HepG2 (cell line): ENCODE results near the gene BRPF1. TPM values are rescaled to one million over a fixed set of nuclear protein-coding genes. Genes with fewer than 3 reads are reported as not detected.

Source experiments
- ARID5B ChIP-seq: IDR thresholded peaks from 2 replicates; pipeline ENCODE4 v1.4.0; 2020; ENCODE audit warnings: mild to moderate bottlenecking, missing genetic modification reagents
- CENPT ChIP-seq: sonication (generic); formaldehyde crosslinking; IDR thresholded peaks from 2 replicates; pipeline ENCODE4 v1.8.0; 2022; ENCODE audit warnings: low read depth, mild to moderate bottlenecking, moderate library complexity, missing genetic modification reagents
- CHD4 ChIP-seq: fragments of 200-600 bp; sonication (generic); IDR thresholded peaks from 2 replicates; pipeline ENCODE4 v1.7.0; 2017; ENCODE audit warnings: mild to moderate bottlenecking, low read length, borderline replicate concordance
- EZH2 ChIP-seq: conservative IDR thresholded peaks from 2 replicates; pipeline ENCODE4 v1.6.1; 2012; ENCODE audit warnings: mild to moderate bottlenecking, low read depth, low read length, moderate library complexity
- GTF2F1 ChIP-seq: fragments of 150-350 bp; IDR thresholded peaks from 2 replicates; pipeline ENCODE4 v1.6.1; 2014; ENCODE audit warnings: low read length
- HDAC1 ChIP-seq: sonication (generic); formaldehyde crosslinking; IDR thresholded peaks from 2 replicates; pipeline ENCODE4 v1.5.1; 2020; ENCODE audit warnings: mild to moderate bottlenecking, missing genetic modification reagents
- HNF4A ChIP-seq: sonication (generic); formaldehyde crosslinking; IDR thresholded peaks from 2 replicates; pipeline ENCODE4 v1.4.0; 2020; ENCODE audit warnings: missing genetic modification reagents
- HOXA3 ChIP-seq: sonication (generic); formaldehyde crosslinking; IDR thresholded peaks from 2 replicates; pipeline ENCODE4 v1.5.0; 2020; ENCODE audit warnings: missing genetic modification reagents
- KAT7 ChIP-seq: IDR thresholded peaks from 2 replicates; pipeline ENCODE4 v1.6.1; 2018; ENCODE audit warnings: borderline replicate concordance, missing compliant biosample characterization
- KDM6A ChIP-seq: IDR thresholded peaks from 2 replicates; pipeline ENCODE4 v1.6.1; 2016; ENCODE audit warnings: low read depth
- KLF11 ChIP-seq: IDR thresholded peaks from 2 replicates; pipeline ENCODE4 v1.6.1; 2016; ENCODE audit warnings: missing compliant biosample characterization
- NR2F6 ChIP-seq, 2 experiments: IDR thresholded peaks; 2 replicates each; pipeline ENCODE4 v1.6.1; 2016; ENCODE audit warnings: antibody characterized with exemption in 1 of 2, mild to moderate bottlenecking in 1 of 2
- NR3C1 ChIP-seq: sonication (generic); formaldehyde crosslinking; IDR thresholded peaks from 2 replicates; pipeline ENCODE4 v1.4.0; 2020; ENCODE audit warnings: missing genetic modification reagents
- PAXIP1 ChIP-seq: sonication (generic); formaldehyde crosslinking; conservative IDR thresholded peaks from 2 replicates; pipeline ENCODE4 v1.4.0; 2020; ENCODE audit warnings: mild to moderate bottlenecking, missing genetic modification reagents, moderate library complexity
- PCBP1 ChIP-seq: fragments of 200-400 bp; formaldehyde crosslinking; IDR thresholded peaks from 2 replicates; pipeline ENCODE4 v1.6.1; 2017; ENCODE audit warnings: mild to moderate bottlenecking, low read depth, low read length, borderline replicate concordance
- REXO4 ChIP-seq: sonication (generic); formaldehyde crosslinking; IDR thresholded peaks from 2 replicates; pipeline ENCODE4 v1.8.0; 2022; ENCODE audit warnings: missing genetic modification reagents, mild to moderate bottlenecking, borderline replicate concordance
- SALL1 ChIP-seq: sonication (generic); formaldehyde crosslinking; IDR thresholded peaks from 2 replicates; pipeline ENCODE4 v1.8.0; 2022; ENCODE audit warnings: mild to moderate bottlenecking, missing genetic modification reagents
- SP4 ChIP-seq: sonication (generic); formaldehyde crosslinking; IDR thresholded peaks from 2 replicates; pipeline ENCODE4 v1.8.1; 2023; ENCODE audit warnings: mild to moderate bottlenecking, missing genetic modification reagents
- ZBTB7A ChIP-seq: sonication (generic); formaldehyde crosslinking; IDR thresholded peaks from 2 replicates; pipeline ENCODE4 v1.8.0; 2022; ENCODE audit warnings: mild to moderate bottlenecking, missing genetic modification reagents
- ZMYM2 ChIP-seq: sonication (generic); formaldehyde crosslinking; IDR thresholded peaks from 2 replicates; pipeline ENCODE4 v1.8.0; 2022; ENCODE audit warnings: mild to moderate bottlenecking, missing genetic modification reagents
- ZNF160 ChIP-seq: sonication (generic); formaldehyde crosslinking; IDR thresholded peaks from 2 replicates; pipeline ENCODE4 v1.8.0; 2022; ENCODE audit warnings: mild to moderate bottlenecking, inconsistent platforms, missing genetic modification reagents
- ZNF224 ChIP-seq: sonication (generic); formaldehyde crosslinking; IDR thresholded peaks from 2 replicates; pipeline ENCODE4 v1.5.0; 2020; ENCODE audit warnings: mild to moderate bottlenecking, missing genetic modification reagents
- ZNF564 ChIP-seq: sonication (generic); formaldehyde crosslinking; IDR thresholded peaks from 2 replicates; pipeline ENCODE4 v1.8.1; 2023; ENCODE audit warnings: mild to moderate bottlenecking, missing genetic modification reagents
- ZNF629 ChIP-seq: sonication (generic); formaldehyde crosslinking; conservative IDR thresholded peaks from 2 replicates; pipeline ENCODE4 v1.5.0; 2020; ENCODE audit warnings: missing genetic modification reagents
- ZNF652 ChIP-seq: IDR thresholded peaks from 2 replicates; pipeline ENCODE4 v1.6.1; 2016; ENCODE audit warnings: low read depth, borderline replicate concordance
- ZNF788 ChIP-seq: sonication (generic); formaldehyde crosslinking; IDR thresholded peaks from 2 replicates; pipeline ENCODE4 v1.5.0; 2020; ENCODE audit warnings: mild to moderate bottlenecking, missing genetic modification reagents, borderline replicate concordance
- polyA plus RNA-seq, 8 experiments: library from polyadenylated mRNA; depleted of rRNA in 3 of 8; stranded (reverse) in 7 of 8; unstranded in 1 of 8; fragments of >200 nt; fragmentation: Illumina TruSeq in 4 of 8; extraction: Trizol in 4 of 8; gene quantifications; 2 replicates each; pipeline versions ENCODE4 v1.2.1 to v1.2.3, GENCODE V29; 2011 to 2016; ENCODE audit warnings: low read depth in 4 of 8, missing spikeins in 1 of 8, mixed read lengths in 1 of 8; ENCODE audit not compliant: insufficient read depth in 1 of 8
- total RNA-seq, 5 experiments: library from RNA; depleted of rRNA; stranded (reverse); fragments of >200 nt; fragmentation: Illumina TruSeq; extraction: Trizol; gene quantifications; 2 replicates each; pipeline ENCODE4 v1.2.3, GENCODE V29; 2016; ENCODE audit warnings: low read depth in 1 of 5

The BRPF1 gene
- total and polyA plus RNA-seq, 2 of the 13 experiments (the other 11 are each of a cell fraction or from before 2014, with no cell fraction given), result 7.3 to 10.0 TPM

- TF ChIP-seq HNF4A (CRISPR knock-in tag), result peak; percentile 80
- 0 out of 2 replicates have a peak, but pooled peaks have one; percentile 8 for TF ChIP-seq ZNF788 (CRISPR knock-in tag)
- TF ChIP-seq REXO4, result no peak
- no peak for TF ChIP-seq CENPT
- TF ChIP-seq NR3C1, result no peak
- TF ChIP-seq HDAC1 (CRISPR knock-in tag), result peak; percentile 27; the same call in 1 of the 2 replicates
- peak; percentile 55 for TF ChIP-seq ARID5B (CRISPR knock-in tag)
- TF ChIP-seq PCBP1, result 0 out of 2 replicates have a peak, but pooled peaks have one; percentile 41
- no peak for TF ChIP-seq ZNF652 (CRISPR knock-in tag)
- peak; percentile 40; the same call in 1 of the 2 replicates for TF ChIP-seq HOXA3
- 0 out of 2 replicates have a peak, but pooled peaks have one; percentile 30 for TF ChIP-seq ZNF160 (CRISPR knock-in tag)
- 0 out of 2 replicates have a peak, but pooled peaks have one; percentile 12 for TF ChIP-seq ZNF564
- no peak for TF ChIP-seq KDM6A (CRISPR knock-in tag)
- peak; percentile 81 for TF ChIP-seq ZMYM2
- TF ChIP-seq ZNF629 (CRISPR knock-in tag), result peak; percentile 96
- TF ChIP-seq PAXIP1 (CRISPR knock-in tag), result peak; percentile 85
- TF ChIP-seq GTF2F1, result 0 out of 2 replicates have a peak, but pooled peaks have one; percentile 62
- TF ChIP-seq SP4 (CRISPR knock-in tag), result no peak
- 0 out of 2 replicates have a peak, but pooled peaks have one; percentile 41 for TF ChIP-seq NR2F6 (IDR thresholded peaks at IDR 0.05)
- peak; percentile 29 for TF ChIP-seq NR2F6 (CRISPR knock-in tag; IDR thresholded peaks at IDR 0.05)
- TF ChIP-seq SALL1 (CRISPR knock-in tag), result peak; percentile 44; the same call in 1 of the 2 replicates
- peak; percentile 75 for TF ChIP-seq ZBTB7A (CRISPR knock-in tag)
- no peak for TF ChIP-seq KLF11 (CRISPR knock-in tag)
- no peak for TF ChIP-seq EZH2
- peak; percentile 96 for TF ChIP-seq CHD4
- TF ChIP-seq ZNF224 (CRISPR knock-in tag), result 0 out of 2 replicates have a peak, but pooled peaks have one; percentile 31
- no peak for TF ChIP-seq KAT7
These were observed 38.8 kb downstream of the BRPF1 start (continued) for GRCh38 chr3:9770276-9770812.
